Measurements from ENCODE around the gene CDADC1.

GRCh38 chr13:49319551-49319950, 71.8 kb downstream of the CDADC1 start:
- TF ChIP-seq CTCF (IDR thresholded peaks at IDR 0.05; ENCODE audit: borderline replicate concordance, extremely low read depth, low read length, poor library complexity, severe bottlenecking) (no peak), EZH2 (IDR thresholded peaks at IDR 0.05; ENCODE audit: borderline replicate concordance, low read depth, low read length, severe bottlenecking) (no peak)

Measured in DND-41 (cell line).